ENCODE results near the gene ARHGAP8.

Gene ARHGAP8

GRCh38 chr22:44726439-44726838, 25.9 kb upstream of the ARHGAP8 start:
- Histone ChIP-seq H2AFZ (ENCODE audit: low read length, unreplicated experiment) (no peak overlapping the region), H3K4me1 (ENCODE audit: control insufficient read depth, insufficient read depth, low read length, unreplicated experiment) (no peaks in the 10 kb centered on the region), H3K27ac (ENCODE audit: low read depth, low read length) (no peak overlapping the region)

GRCh38 chr22:44727148-44727547, 25.2 kb upstream of the ARHGAP8 start:
- H3K27ac ChIP-seq (ENCODE audit: low read depth, low read length): no peak overlapping the region
- H3K36me3 ChIP-seq (ENCODE audit: insufficient read depth, low read length): no peaks in the 10 kb centered on the region
- H3K4me1 ChIP-seq (ENCODE audit: control insufficient read depth, insufficient read depth, low read length, unreplicated experiment): no peaks in the 10 kb centered on the region
- H3K27me3 ChIP-seq (ENCODE audit: insufficient read depth, low read length): no peaks in the 10 kb centered on the region
- no peak overlapping the region for H3K4me3 ChIP-seq (ENCODE audit: low read depth, low read length)
- H3K79me2 ChIP-seq (ENCODE audit: control insufficient read depth, insufficient read depth, low read length, unreplicated experiment): no peaks in the 10 kb centered on the region
- no peak overlapping the region for H2AFZ ChIP-seq (ENCODE audit: low read length, unreplicated experiment)

More at GRCh38 chr22:44726439-44726838, 25.9 kb upstream of the ARHGAP8 start:
- H3K4me3 ChIP-seq (ENCODE audit: low read depth, low read length): no peak overlapping the region
- no peaks in the 10 kb centered on the region for H3K36me3 ChIP-seq (ENCODE audit: insufficient read depth, low read length)
- H3K79me2 ChIP-seq (ENCODE audit: control insufficient read depth, insufficient read depth, low read length, unreplicated experiment): no peaks in the 10 kb centered on the region
- H3K27me3 ChIP-seq (ENCODE audit: insufficient read depth, low read length): no peaks in the 10 kb centered on the region

GRCh38 chr22:44727709-44728108, 24.7 kb upstream of the ARHGAP8 start:
- H3K27ac ChIP-seq (ENCODE audit: low read depth, low read length): no peak overlapping the region
- H3K27me3 ChIP-seq (ENCODE audit: insufficient read depth, low read length): no peaks in the 10 kb centered on the region
- no peak overlapping the region for H3K4me3 ChIP-seq (ENCODE audit: low read depth, low read length)
- no peak overlapping the region for H2AFZ ChIP-seq (ENCODE audit: low read length, unreplicated experiment)
- H3K79me2 ChIP-seq (ENCODE audit: control insufficient read depth, insufficient read depth, low read length, unreplicated experiment): no peaks in the 10 kb centered on the region
- H3K36me3 ChIP-seq (ENCODE audit: insufficient read depth, low read length): no peaks in the 10 kb centered on the region
- no peaks in the 10 kb centered on the region for H3K4me1 ChIP-seq (ENCODE audit: control insufficient read depth, insufficient read depth, low read length, unreplicated experiment)

DNA sequence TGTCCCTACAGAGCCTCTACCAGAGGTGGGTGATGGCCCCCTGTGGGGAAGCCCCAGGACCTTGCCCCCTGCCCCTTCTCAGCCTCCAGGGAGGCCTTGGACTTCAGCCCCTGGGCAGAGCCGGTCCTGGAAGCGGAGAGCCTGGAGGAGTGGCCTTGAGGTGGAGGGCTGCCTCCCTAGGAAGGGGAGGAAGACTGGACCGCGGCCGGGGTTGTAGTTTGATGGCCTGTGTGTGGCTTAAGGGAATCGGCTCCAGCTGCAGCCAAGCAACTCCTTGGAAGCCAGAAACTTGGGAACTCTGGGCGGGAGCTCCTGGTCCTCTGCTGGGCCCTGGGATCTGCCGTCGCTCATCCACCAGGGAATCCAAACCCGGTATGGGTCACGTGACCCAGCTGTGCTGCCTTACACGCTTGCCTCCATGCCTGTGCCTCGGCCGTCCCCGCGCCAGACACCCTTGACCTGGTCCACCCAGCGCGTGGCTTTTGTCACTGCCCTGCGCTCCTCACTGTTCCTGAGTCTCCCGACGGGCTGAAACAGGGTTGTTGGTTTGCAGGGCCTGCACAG, 23.5 kb upstream of the ARHGAP8 start:
- Histone ChIP-seq H3K36me3 (ENCODE audit: insufficient read depth, low read length) (no peaks in the 10 kb centered on the region), H3K4me1 (ENCODE audit: control insufficient read depth, insufficient read depth, low read length, unreplicated experiment) (no peaks in the 10 kb centered on the region), H2AFZ (ENCODE audit: low read length, unreplicated experiment) (no peak overlapping the region), H3K79me2 (ENCODE audit: control insufficient read depth, insufficient read depth, low read length, unreplicated experiment) (no peaks in the 10 kb centered on the region), H3K4me3 (ENCODE audit: low read depth, low read length) (no peak overlapping the region), H3K27ac (ENCODE audit: low read depth, low read length) (no peak overlapping the region), H3K27me3 (ENCODE audit: insufficient read depth, low read length) (no peaks in the 10 kb centered on the region)

DNA sequence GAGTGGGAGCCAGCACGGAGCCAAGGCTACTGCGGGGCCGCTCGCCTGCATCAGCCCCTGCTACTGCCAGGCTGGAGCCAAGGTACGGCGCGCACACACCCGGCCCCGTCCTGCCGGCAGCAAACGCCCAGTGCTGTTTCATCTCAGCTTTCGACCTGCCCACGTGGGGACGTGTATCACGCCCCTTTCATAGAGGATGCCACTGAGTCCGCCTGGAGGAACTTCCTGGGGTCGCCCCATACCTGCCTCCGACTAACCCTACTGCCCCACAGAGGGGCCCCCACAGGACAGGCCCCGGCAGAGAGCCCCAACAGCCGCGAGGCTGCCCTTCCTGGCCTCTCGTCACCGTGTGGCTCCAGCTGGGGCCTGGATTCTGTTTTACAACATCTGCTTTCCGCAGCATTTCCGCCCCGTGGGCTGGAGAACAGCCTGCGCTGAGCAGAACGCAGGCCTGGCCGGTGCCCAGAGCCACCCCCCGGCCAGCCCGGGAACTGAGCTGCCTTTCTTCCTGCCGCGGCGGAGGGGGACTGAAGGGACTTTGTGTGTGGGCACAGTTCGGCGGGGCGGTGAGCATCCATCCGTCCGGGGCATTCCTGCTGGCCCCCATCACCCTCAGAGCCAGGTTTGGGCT, 22.9 kb upstream of the ARHGAP8 start:
- H2AFZ ChIP-seq (ENCODE audit: low read length, unreplicated experiment): no peak overlapping the region
- no peaks in the 10 kb centered on the region for H3K4me1 ChIP-seq (ENCODE audit: control insufficient read depth, insufficient read depth, low read length, unreplicated experiment)
- no peaks in the 10 kb centered on the region for H3K79me2 ChIP-seq (ENCODE audit: control insufficient read depth, insufficient read depth, low read length, unreplicated experiment)
- no peaks in the 10 kb centered on the region for H3K27me3 ChIP-seq (ENCODE audit: insufficient read depth, low read length)
- H3K36me3 ChIP-seq (ENCODE audit: insufficient read depth, low read length): no peaks in the 10 kb centered on the region
- H3K27ac ChIP-seq (ENCODE audit: low read depth, low read length): no peak overlapping the region
- H3K4me3 ChIP-seq (ENCODE audit: low read depth, low read length): no peak overlapping the region

GRCh38 chr22:44730022-44730393, 22.4 kb upstream of the ARHGAP8 start:
- Histone ChIP-seq H3K4me3 (ENCODE audit: low read depth, low read length) (no peak overlapping the region), H3K4me1 (ENCODE audit: control insufficient read depth, insufficient read depth, low read length, unreplicated experiment) (no peaks in the 10 kb centered on the region), H3K27me3 (ENCODE audit: insufficient read depth, low read length) (no peaks in the 10 kb centered on the region), H3K79me2 (ENCODE audit: control insufficient read depth, insufficient read depth, low read length, unreplicated experiment) (no peaks in the 10 kb centered on the region), H3K27ac (ENCODE audit: low read depth, low read length) (no peak overlapping the region), H2AFZ (ENCODE audit: low read length, unreplicated experiment) (no peak overlapping the region), H3K36me3 (ENCODE audit: insufficient read depth, low read length) (no peaks in the 10 kb centered on the region)

GRCh38 chr22:44730490-44731356, 21.7 kb upstream of the ARHGAP8 start:
- Histone ChIP-seq H3K79me2 (ENCODE audit: control insufficient read depth, insufficient read depth, low read length, unreplicated experiment) (no peaks in the 10 kb centered on the region), H3K27me3 (ENCODE audit: insufficient read depth, low read length) (no peaks in the 10 kb centered on the region), H3K4me3 (ENCODE audit: low read depth, low read length) (no peak overlapping the region), H3K4me1 (ENCODE audit: control insufficient read depth, insufficient read depth, low read length, unreplicated experiment) (no peaks in the 10 kb centered on the region), H3K27ac (ENCODE audit: low read depth, low read length) (no peak overlapping the region), H3K36me3 (ENCODE audit: insufficient read depth, low read length) (no peaks in the 10 kb centered on the region), H2AFZ (ENCODE audit: low read length, unreplicated experiment) (no peak overlapping the region)

- no peaks in the 10 kb centered on the region for H3K36me3 ChIP-seq (ENCODE audit: insufficient read depth, low read length)
- H3K79me2 ChIP-seq (ENCODE audit: control insufficient read depth, insufficient read depth, low read length, unreplicated experiment): no peaks in the 10 kb centered on the region
- H3K4me3 ChIP-seq (ENCODE audit: low read depth, low read length): no peak overlapping the region
- no peaks in the 10 kb centered on the region for H3K4me1 ChIP-seq (ENCODE audit: control insufficient read depth, insufficient read depth, low read length, unreplicated experiment)
- no peaks in the 10 kb centered on the region for H3K27me3 ChIP-seq (ENCODE audit: insufficient read depth, low read length)
- no peak overlapping the region for H3K27ac ChIP-seq (ENCODE audit: low read depth, low read length)
- H2AFZ ChIP-seq (ENCODE audit: low read length, unreplicated experiment): no peak overlapping the region
Measured at GRCh38 chr22:44731357-44731970, 20.9 kb upstream of the ARHGAP8 start.

- H3K27ac ChIP-seq (ENCODE audit: low read depth, low read length): no peak overlapping the region
- no peaks in the 10 kb centered on the region for H3K27me3 ChIP-seq (ENCODE audit: insufficient read depth, low read length)
- no peaks in the 10 kb centered on the region for H3K36me3 ChIP-seq (ENCODE audit: insufficient read depth, low read length)
- no peak overlapping the region for H3K4me3 ChIP-seq (ENCODE audit: low read depth, low read length)
- no peaks in the 10 kb centered on the region for H3K79me2 ChIP-seq (ENCODE audit: control insufficient read depth, insufficient read depth, low read length, unreplicated experiment)
- H2AFZ ChIP-seq (ENCODE audit: low read length, unreplicated experiment): no peak overlapping the region
- H3K4me1 ChIP-seq (ENCODE audit: control insufficient read depth, insufficient read depth, low read length, unreplicated experiment): no peaks in the 10 kb centered on the region
Measured at GRCh38 chr22:44732017-44732561, 20.3 kb upstream of the ARHGAP8 start.

GRCh38 chr22:44732661-44733060, 19.7 kb upstream of the ARHGAP8 start:
- H2AFZ ChIP-seq (ENCODE audit: low read length, unreplicated experiment): no peak overlapping the region
- H3K27me3 ChIP-seq (ENCODE audit: insufficient read depth, low read length): no peaks in the 10 kb centered on the region
- H3K79me2 ChIP-seq (ENCODE audit: control insufficient read depth, insufficient read depth, low read length, unreplicated experiment): no peaks in the 10 kb centered on the region
- H3K27ac ChIP-seq (ENCODE audit: low read depth, low read length): no peak overlapping the region
- H3K4me3 ChIP-seq (ENCODE audit: low read depth, low read length): no peak overlapping the region
- no peaks in the 10 kb centered on the region for H3K36me3 ChIP-seq (ENCODE audit: insufficient read depth, low read length)
- H3K4me1 ChIP-seq (ENCODE audit: control insufficient read depth, insufficient read depth, low read length, unreplicated experiment): no peaks in the 10 kb centered on the region

Data from ACC112 (cell line).